ENCODE results near the gene CLEC16A. TPM values are rescaled to one million over a fixed set of nuclear protein-coding genes. Genes with fewer than 3 reads are reported as not detected.
A peak's percentile ranks its signal among the peaks of the same experiment; 100 is the strongest.

The CLEC16A gene
- polyA plus RNA-seq, 1 experiment = 11.9 TPM

GRCh38 chr16:11200592-11200991 is 256.2 kb downstream of the CLEC16A start:
- no peak overlapping the region for H3K27ac ChIP-seq (ENCODE audit: low read depth, low read length)
- no peak overlapping the region for H3K4me3 ChIP-seq (ENCODE audit: low read depth, low read length)
- no peak for TF ChIP-seq CTCF (IDR thresholded peaks at IDR 0.05; ENCODE audit: low read depth, low read length)
- ChIA-PET POLR2A (interaction anchor here (0.6 to 1.7 kb wide), 3 partner anchors 33 to 55 kb away, joined by 3 to 11 read pairs (median 4); partner anchors contain the start of gene SOCS1), CTCF (no interaction called here)
- H3K9me3 ChIP-seq (ENCODE audit: control insufficient read depth, insufficient read depth, low read length) = peaks cover 6% of the 10 kb centered on the region
- DNase-seq (ENCODE audit: low read depth, low spot score) = no peak
- H3K27me3 ChIP-seq (ENCODE audit: control insufficient read depth, insufficient read depth, low read length) = no peaks in the 10 kb centered on the region

DNA sequence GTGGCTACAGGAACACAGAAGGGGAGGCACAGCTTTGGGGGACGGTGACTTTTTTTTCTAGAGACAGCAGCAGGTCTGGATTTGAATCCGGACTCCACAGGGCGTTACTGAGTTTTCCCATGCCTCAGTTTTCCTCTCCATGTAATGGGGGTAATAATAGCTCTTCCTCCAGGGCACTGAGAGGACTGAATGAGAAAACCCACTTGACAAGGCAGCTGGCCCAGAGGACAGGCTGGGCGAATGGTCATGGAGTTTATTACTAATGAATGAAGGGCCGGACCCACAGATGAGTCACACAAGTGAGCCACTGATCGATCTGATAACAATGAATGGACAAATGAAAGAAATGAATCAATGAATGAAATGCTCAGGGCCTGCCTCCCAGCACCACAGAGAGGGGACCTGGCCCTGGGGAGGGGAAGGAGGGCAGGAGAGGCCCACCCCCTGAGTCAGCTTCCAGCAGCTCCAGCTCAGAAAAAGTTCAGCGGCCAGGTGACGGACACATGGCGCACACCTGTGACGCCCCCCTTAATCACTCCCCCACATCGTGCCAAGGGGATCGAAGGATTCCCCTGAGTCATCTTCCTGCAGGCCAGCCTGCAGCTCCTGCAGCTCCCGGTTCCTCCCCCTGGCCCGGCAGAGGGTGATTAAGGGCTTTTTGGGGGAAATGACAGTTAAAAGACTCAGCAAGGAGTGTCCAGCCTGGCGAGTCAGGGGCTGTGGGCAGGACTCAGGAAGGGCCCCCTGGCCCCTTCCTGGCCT is 257.3 kb downstream of the CLEC16A start:
- TF ChIP-seq CTCF (IDR thresholded peaks at IDR 0.05; ENCODE audit: low read depth, low read length) = no peak
- POLR2A ChIA-PET = interaction anchor here (1.4 to 1.7 kb wide), 2 partner anchors 54 to 97 kb away, joined by 4 to 11 read pairs; partner anchors contain the start of gene SOCS1
- Histone ChIP-seq H3K4me3 (ENCODE audit: low read depth, low read length) (no peak overlapping the region), H3K9me3 (ENCODE audit: control insufficient read depth, insufficient read depth, low read length) (no peaks in the 10 kb centered on the region), H3K27me3 (ENCODE audit: control insufficient read depth, insufficient read depth, low read length) (no peaks in the 10 kb centered on the region), H3K27ac (ENCODE audit: low read depth, low read length) (peak overlapping the region; percentile 69)
- CTCF ChIA-PET = interaction anchor here (0.6 to 0.9 kb wide), 3 partner anchors 16 to 237 kb away, joined by 3 to 4 read pairs (median 3); no protein-coding TSS in a partner anchor
- peak; percentile 59 for DNase-seq (ENCODE audit: low read depth, low spot score)

DNA sequence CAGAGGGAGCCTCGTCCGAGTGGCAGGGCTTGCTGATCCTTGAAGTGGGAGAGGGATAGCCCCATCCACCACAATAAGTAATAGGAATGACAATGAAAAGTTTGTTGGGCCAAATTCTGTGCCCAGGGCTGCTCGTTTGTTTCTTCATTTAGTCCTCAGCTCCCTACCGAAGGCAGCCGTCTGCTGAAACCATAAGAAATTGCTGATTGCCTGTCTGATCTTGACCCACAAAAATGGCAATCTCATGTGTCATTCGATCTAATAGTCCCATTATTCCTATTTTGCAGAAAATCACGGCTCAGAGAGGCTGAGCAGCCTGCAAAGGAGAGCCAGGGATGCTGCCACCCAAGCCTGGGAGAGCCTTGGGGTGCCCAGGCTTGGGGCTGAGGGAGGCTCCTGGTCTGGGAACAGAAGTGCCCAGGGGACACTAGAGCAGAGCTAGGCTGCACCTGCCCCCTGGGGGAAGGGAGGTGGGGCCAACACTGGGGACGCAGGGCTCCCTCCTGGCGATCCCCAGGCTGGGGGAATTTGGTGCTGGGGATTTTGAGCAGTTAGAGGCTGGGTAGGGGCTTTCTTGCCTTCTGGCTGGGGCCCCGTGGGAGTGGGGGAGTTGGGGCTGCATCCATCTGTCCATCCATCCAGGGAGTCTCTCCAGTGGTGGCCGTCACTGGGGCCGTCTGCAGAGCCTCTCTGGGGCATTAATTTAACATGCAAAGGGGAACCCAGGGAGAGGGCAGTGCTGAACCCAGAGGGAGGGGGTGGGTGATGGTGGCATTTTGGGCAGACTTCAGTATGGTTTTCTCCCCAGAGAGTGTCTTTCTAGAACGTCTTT is 258.1 kb downstream of the CLEC16A start:
- TF ChIP-seq CTCF (IDR thresholded peaks at IDR 0.05; ENCODE audit: low read depth, low read length) = no peak
- Histone ChIP-seq H3K4me3 (ENCODE audit: low read depth, low read length) (no peak overlapping the region), H3K9me3 (ENCODE audit: control insufficient read depth, insufficient read depth, low read length) (peaks cover 4% of the 10 kb centered on the region; the same call in 1 of the 2 replicates), H3K27ac (ENCODE audit: low read depth, low read length) (peak overlapping the region; percentile 69), H3K27me3 (ENCODE audit: control insufficient read depth, insufficient read depth, low read length) (no peaks in the 10 kb centered on the region)
- POLR2A ChIA-PET = interaction anchor here (1.4 to 1.7 kb wide), 2 partner anchors 53 to 97 kb away, joined by 4 to 11 read pairs; partner anchors contain the start of gene SOCS1
- no peak for DNase-seq (ENCODE audit: low read depth, low spot score)
- CTCF ChIA-PET = interaction anchor here (0.9 kb wide), 2 partner anchors 31 to 238 kb away, joined by 3 read pairs; no protein-coding TSS in a partner anchor

DNA sequence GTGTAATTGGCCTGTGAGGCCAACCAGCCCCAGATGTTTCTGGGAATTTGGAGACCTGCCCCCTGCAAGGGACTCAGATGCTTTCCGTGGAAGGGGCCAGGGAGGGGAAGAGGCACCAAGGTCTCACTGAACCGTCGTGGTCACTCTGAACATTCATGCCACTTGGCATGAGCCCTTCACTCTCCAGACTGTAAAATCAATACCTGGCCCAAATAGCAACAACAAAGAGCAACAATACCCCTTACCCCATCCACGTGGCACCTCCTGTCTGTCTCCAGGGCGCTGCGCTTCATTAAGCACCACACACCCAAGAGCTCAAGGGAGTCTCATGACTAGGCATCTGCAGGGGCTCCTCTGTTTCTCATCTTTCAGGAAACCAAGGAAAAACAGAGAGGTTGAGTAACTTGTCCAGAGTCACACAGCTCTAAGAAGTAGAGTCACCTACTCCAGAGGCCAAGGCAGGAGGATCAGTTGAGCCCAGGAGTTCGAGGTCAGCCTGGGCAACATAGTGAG is 258.8 kb downstream of the CLEC16A start:
- CTCF ChIA-PET = no interaction called here

More for the DNA sequence above, 258.8 kb downstream of the CLEC16A start:
- POLR2A ChIA-PET = no interaction called here
- H3K27me3 ChIP-seq (ENCODE audit: control insufficient read depth, insufficient read depth, low read length) = no peaks in the 10 kb centered on the region
- peaks cover 10% of the 10 kb centered on the region for H3K9me3 ChIP-seq (ENCODE audit: control insufficient read depth, insufficient read depth, low read length)
- TF ChIP-seq CTCF (IDR thresholded peaks at IDR 0.05; ENCODE audit: low read depth, low read length) = no peak
- H3K4me3 ChIP-seq (ENCODE audit: low read depth, low read length) = no peak overlapping the region
- no peak for DNase-seq (ENCODE audit: low read depth, low spot score)
- H3K27ac ChIP-seq (ENCODE audit: low read depth, low read length) = no peak overlapping the region
